Measurements from ENCODE around the gene SLC1A2.
A peak's percentile ranks its signal among the peaks of the same experiment; 100 is the strongest.

Gene SLC1A2

DNA sequence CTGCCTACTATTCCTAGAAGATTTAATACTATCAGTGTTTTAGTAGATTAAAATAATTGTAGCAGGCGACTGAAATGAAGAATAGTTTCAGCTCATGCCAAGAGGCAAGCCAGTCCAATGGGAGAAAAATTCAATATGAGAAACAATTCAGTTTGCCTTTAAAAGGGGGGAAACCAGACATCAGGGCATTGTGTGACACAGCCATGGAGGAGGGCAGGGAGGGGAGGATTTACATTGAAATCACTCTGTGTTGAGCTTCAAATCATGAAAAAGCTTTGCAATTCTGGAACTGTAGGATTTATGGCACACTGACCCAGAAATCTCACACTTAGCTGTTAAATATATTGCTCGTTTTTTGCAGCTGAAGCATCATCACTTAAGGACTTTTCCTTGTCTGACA lies 4.6 kb downstream of the SLC1A2 start:
- DNase-seq (ENCODE audit: low read depth) = no peak
- TF ChIP-seq, protein P1, sequence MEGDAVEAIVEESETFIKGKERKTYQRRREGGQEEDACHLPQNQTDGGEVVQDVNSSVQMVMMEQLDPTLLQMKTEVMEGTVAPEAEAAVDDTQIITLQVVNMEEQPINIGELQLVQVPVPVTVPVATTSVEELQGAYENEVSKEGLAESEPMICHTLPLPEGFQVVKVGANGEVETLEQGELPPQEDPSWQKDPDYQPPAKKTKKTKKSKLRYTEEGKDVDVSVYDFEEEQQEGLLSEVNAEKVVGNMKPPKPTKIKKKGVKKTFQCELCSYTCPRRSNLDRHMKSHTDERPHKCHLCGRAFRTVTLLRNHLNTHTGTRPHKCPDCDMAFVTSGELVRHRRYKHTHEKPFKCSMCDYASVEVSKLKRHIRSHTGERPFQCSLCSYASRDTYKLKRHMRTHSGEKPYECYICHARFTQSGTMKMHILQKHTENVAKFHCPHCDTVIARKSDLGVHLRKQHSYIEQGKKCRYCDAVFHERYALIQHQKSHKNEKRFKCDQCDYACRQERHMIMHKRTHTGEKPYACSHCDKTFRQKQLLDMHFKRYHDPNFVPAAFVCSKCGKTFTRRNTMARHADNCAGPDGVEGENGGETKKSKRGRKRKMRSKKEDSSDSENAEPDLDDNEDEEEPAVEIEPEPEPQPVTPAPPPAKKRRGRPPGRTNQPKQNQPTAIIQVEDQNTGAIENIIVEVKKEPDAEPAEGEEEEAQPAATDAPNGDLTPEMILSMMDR (IDR thresholded peaks at IDR 0.05; ENCODE audit: insufficient read depth, low read depth, low read length, missing control alignments) = no peak
- H3K4me3 ChIP-seq (ENCODE audit: low read depth, low read length) = no peak overlapping the region

DNA sequence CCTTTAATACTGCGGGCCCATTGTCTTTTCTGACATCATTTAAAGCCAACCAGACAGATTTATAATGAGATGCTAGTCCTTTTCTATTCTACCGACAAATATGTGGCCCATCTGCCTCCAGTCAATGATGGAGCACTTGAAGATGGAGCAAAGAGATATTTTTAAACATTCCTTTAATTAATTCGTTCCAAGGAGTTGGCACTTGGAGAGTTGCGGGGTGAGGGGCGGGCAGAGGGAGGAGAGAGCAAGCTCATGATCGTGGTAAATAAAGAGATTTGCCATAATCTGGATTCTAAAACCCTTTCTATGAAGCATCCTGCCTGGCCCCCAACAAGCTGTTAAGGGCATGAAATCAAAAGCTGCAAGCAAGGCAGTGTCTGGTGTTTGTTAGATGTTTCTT lies 5.0 kb downstream of the SLC1A2 start:
- no peak for DNase-seq (ENCODE audit: low read depth)
- TF ChIP-seq, protein P1 (IDR thresholded peaks at IDR 0.05; ENCODE audit: insufficient read depth, low read depth, low read length, missing control alignments) = no peak
- H3K4me3 ChIP-seq (ENCODE audit: low read depth, low read length) = no peak overlapping the region

DNA sequence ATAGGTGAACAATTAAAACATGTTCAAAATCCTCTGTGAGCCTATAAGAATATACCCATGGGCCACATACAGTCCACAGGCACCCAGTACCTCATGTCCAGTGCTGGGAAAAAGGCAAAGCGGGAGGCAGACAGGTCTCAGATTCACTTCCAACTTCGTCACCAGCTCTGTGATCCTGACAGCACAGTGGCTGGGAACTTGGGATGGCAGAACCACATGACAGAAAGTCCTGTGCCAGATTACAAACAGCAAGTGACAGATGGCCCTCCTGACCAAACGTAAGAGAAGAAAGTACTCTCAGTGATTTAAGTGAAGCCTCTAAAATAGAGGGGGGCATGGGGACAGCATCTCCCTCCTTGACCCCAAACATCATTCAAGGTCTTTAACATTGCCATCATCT lies 5.8 kb downstream of the SLC1A2 start:
- no peak overlapping the region for H3K4me3 ChIP-seq (ENCODE audit: low read depth, low read length)
- TF ChIP-seq, protein P1 (IDR thresholded peaks at IDR 0.05; ENCODE audit: insufficient read depth, low read depth, low read length, missing control alignments) = no peak
- no peak for DNase-seq (ENCODE audit: low read depth)

DNA sequence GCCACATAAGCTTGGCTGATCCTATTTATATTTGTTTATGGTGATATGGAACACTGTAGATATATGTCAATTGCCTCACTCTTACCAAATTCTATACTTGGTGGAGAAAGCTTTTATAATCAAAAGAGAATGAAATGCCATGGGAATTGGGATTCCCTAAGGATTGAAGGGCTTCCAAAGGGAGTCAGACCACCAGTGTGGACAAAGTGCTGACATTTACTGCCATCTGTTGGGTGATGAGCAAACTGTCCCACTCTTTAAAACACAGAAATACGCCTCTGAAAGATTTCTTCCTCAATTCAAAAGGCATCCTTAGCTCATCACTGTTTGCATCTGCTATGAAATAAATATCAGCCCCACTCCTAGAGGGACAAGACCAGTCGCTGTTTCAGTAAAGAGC lies 7.1 kb downstream of the SLC1A2 start:
- no peak overlapping the region for H3K4me3 ChIP-seq (ENCODE audit: low read depth, low read length)
- DNase-seq (ENCODE audit: low read depth) = no peak
- TF ChIP-seq, protein P1 (IDR thresholded peaks at IDR 0.05; ENCODE audit: insufficient read depth, low read depth, low read length, missing control alignments) = peak; percentile 36

DNA sequence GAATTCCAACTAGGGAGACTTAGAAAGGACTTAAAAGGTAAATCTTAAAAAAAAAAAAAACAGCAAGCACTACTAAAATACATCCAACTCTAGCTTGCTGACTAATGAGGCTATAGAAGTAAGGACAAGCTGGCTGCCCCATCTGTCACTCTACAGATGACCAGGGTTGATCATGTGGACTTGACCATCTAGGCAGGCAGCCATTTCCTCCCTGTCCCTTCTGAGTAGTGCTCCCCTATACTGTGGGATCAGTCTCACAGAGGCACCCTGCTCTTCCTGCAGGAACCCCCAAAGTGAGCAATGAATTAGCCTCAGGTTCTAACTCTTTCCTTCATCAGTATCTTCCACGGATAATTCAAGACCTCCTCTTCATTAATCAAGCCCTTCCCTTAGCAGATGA lies 12.3 kb downstream of the SLC1A2 start:
- TF ChIP-seq, protein P1 (IDR thresholded peaks at IDR 0.05; ENCODE audit: insufficient read depth, low read depth, low read length, missing control alignments) = no peak
- no peak overlapping the region for H3K4me3 ChIP-seq (ENCODE audit: low read depth, low read length)
- no peak for DNase-seq (ENCODE audit: low read depth)

DNA sequence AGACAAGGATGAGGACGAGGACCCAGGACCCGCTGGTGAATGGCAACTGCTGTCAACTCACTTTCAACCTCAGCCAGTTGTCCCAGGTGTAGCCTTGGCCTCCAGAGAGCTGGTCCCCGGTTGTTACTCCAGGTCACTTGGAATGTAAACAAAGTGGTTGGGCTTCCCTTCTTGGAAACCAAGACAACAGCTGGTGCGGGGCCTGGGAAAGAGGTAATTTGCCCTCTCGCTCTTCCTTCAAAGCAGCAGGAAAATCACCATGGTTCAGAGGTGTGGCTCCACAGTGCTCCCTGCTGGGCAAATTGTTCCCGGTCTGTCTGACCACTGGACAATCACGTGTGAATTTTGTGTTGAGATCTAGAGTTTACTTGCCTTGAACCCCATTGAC lies 15.0 kb downstream of the SLC1A2 start:
- TF ChIP-seq, protein P1 (IDR thresholded peaks at IDR 0.05; ENCODE audit: insufficient read depth, low read depth, low read length, missing control alignments) = peak; percentile 41
- peak; percentile 31 for DNase-seq (ENCODE audit: low read depth)
- no peak overlapping the region for H3K4me3 ChIP-seq (ENCODE audit: low read depth, low read length)

DNA sequence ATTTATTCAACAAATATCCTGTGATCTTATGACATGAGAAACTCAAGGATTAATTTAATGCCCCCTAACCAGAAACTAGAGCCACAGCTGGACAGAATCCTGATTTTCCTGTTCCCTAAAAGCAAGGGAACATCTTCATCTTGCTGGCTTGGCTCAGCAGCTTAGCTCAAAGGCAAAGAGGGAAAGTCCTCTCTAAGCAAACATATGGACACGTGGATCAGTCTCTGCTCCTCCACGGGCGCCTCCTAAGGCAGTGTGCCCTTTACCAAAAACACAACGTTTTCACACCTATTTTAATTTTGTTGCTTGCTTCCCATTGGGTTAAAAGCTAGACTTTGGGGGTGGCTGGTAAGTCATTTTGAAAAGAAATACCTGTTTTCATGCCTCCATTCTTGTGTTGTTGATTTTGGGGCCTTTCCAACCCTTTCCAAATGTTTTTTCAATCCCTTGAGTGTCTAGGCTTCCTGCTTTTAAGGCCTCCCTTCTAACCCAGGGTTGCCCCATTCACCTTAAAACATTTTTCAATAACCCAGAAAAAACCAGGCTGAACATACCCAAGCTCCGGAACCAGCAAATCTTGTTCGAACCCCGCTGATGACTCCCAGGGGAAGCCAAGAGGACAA lies 15.5 kb downstream of the SLC1A2 start:
- no peak for DNase-seq (ENCODE audit: low read depth)
- H3K4me3 ChIP-seq (ENCODE audit: low read depth, low read length) = no peak overlapping the region
- TF ChIP-seq, protein P1 (IDR thresholded peaks at IDR 0.05; ENCODE audit: insufficient read depth, low read depth, low read length, missing control alignments) = no peak

All from GM12865 (cell line).